H1 (cell line): ENCODE measurements around the gene ISCA2. TPM values are rescaled to one million over a fixed set of nuclear protein-coding genes. Genes with fewer than 3 reads are reported as not detected.
A peak's percentile ranks its signal among the peaks of the same experiment; 100 is the strongest.

ENCODE experiments used
- CTCF ChIA-PET: fragments of 300-600 bp; sonication (Branson Sonifier 250); formaldehyde crosslinking; loops from one replicate; lab custom pipeline; 2021; ENCODE audit not compliant: partially characterized antibody; lab: Charles Lee
- POLR2A ChIA-PET: fragments of 300-600 bp; sonication (Branson Sonifier 250); formaldehyde crosslinking; loops from one replicate; lab custom pipeline; 2021; ENCODE audit warnings: inconsistent platforms; ENCODE audit not compliant: partially characterized antibody; lab: Charles Lee
- DNase-seq, 2 experiments: peaks; one replicate each; pipeline versions ENCODE4 v3.0.0 to v3.0.0-alpha.2; 2010 to 2022; ENCODE audit warnings: low spot score in 2 of 2, low read depth in 1 of 2, mixed read lengths in 1 of 2
- FAIRE-seq: peaks from 2 replicates; lab custom pipeline; 2011; peaks lifted over from hg19 to GRCh38; lab: Jason Lieb, UNC
- H2AFZ ChIP-seq: 2 replicates; pipeline ENCODE4 v1.8.1; 2012; ENCODE audit warnings: low read length, inconsistent platforms
- H2AK5ac ChIP-seq: 2 replicates; pipeline ENCODE4 v1.6.1; 2013; ENCODE audit warnings: low read depth, low read length
- H2BK120ac ChIP-seq: replicated peaks from 2 replicates; pipeline ENCODE3; 2013; ENCODE audit warnings: low read depth, low read length, inconsistent platforms
- H2BK12ac ChIP-seq: 2 replicates; pipeline ENCODE4 v1.6.1; 2013; ENCODE audit warnings: low read depth, low read length
- H2BK15ac ChIP-seq: 2 replicates; pipeline ENCODE4 v1.6.1; 2013; ENCODE audit warnings: low read length
- H2BK20ac ChIP-seq: 2 replicates; pipeline ENCODE4 v1.6.1; 2013; ENCODE audit warnings: low read length
- H2BK5ac ChIP-seq: 2 replicates; pipeline ENCODE4 v1.6.1; 2013; ENCODE audit warnings: low read depth, low read length
- H3K14ac ChIP-seq: 2 replicates; pipeline ENCODE4 v1.6.1; 2013; ENCODE audit warnings: inconsistent platforms; ENCODE audit not compliant: insufficient read length
- H3K18ac ChIP-seq: 2 replicates; pipeline ENCODE4 v1.6.1; 2013; ENCODE audit warnings: low read length; ENCODE audit errors: extremely low read depth
- H3K23ac ChIP-seq: 2 replicates; pipeline ENCODE4 v1.6.1; 2013; ENCODE audit warnings: inconsistent platforms; ENCODE audit not compliant: insufficient read length
- H3K23me2 ChIP-seq: 2 replicates; pipeline ENCODE4 v1.6.1; 2013; ENCODE audit warnings: low read depth, low read length
- H3K27ac ChIP-seq: 2 replicates; pipeline ENCODE4 v1.6.1; 2011; ENCODE audit warnings: low read depth, low read length, inconsistent platforms
- H3K27me3 ChIP-seq, 4 experiments: replicated peaks in 1 of 4; 1 replicate in 1 of 4; 2 replicates in 3 of 4; pipeline versions ENCODE4 v1.6.1 to v1.8.1; 2011 to 2013; ENCODE audit warnings: low read length in 3 of 4, mild to moderate bottlenecking in 3 of 4, inconsistent platforms in 2 of 4, mixed read lengths in 2 of 4, moderate library complexity in 1 of 4; ENCODE audit not compliant: control insufficient read depth in 3 of 4, insufficient read depth in 3 of 4; ENCODE audit errors: extremely low read depth in 1 of 4
- H3K36me3 ChIP-seq, 4 experiments: 2 replicates each; pipeline versions ENCODE4 v1.6.1 to v1.8.1; 2011 to 2013; ENCODE audit warnings: mild to moderate bottlenecking in 4 of 4, low read length in 3 of 4, moderate library complexity in 2 of 4, control low read depth in 1 of 4, inconsistent platforms in 1 of 4; ENCODE audit not compliant: insufficient read depth in 4 of 4, control insufficient read depth in 2 of 4
- H3K4ac ChIP-seq: replicated peaks from 2 replicates; pipeline ENCODE3; 2013; ENCODE audit warnings: low read length, low read depth, mixed read lengths, inconsistent platforms; ENCODE audit not compliant: insufficient read length
- H3K4me1 ChIP-seq, 4 experiments: replicated peaks in 1 of 4; 1 replicate in 1 of 4; 2 replicates in 3 of 4; pipeline versions ENCODE4 v1.6.1 to v1.8.1; 2011 to 2013; ENCODE audit warnings: low read length in 3 of 4, inconsistent platforms in 2 of 4, mixed read lengths in 1 of 4; ENCODE audit not compliant: insufficient read depth in 4 of 4, control insufficient read depth in 3 of 4
- H3K4me2 ChIP-seq, 2 experiments: 2 replicates each; pipeline versions ENCODE4 v1.6.1 to v1.8.1; 2011 to 2013; ENCODE audit warnings: low read depth in 2 of 2, low read length in 2 of 2, control low read depth in 1 of 2, inconsistent platforms in 1 of 2, mild to moderate bottlenecking in 1 of 2; ENCODE audit not compliant: insufficient read depth in 1 of 2
- H3K4me3 ChIP-seq, 4 experiments: fragments of 200-600, 300-600 bp in 1 of 4; sonication (generic), shearing (Covaris generic), sonication (Bioruptor Twin) in 1 of 4; 2 replicates each; pipeline versions ENCODE4 v1.5.1 to v1.8.1; 2011 to 2016; ENCODE audit warnings: low read length in 4 of 4, low read depth in 3 of 4, control low read depth in 2 of 4, inconsistent platforms in 2 of 4, mild to moderate bottlenecking in 2 of 4, mixed read lengths in 1 of 4, moderate library complexity in 1 of 4; ENCODE audit not compliant: insufficient read depth in 2 of 4; ENCODE audit errors: extremely low read depth in 1 of 4
- H3K56ac ChIP-seq: replicated peaks from 2 replicates; pipeline ENCODE3; 2013; ENCODE audit warnings: low read depth, mild to moderate bottlenecking, mixed read lengths, low read length, inconsistent platforms; ENCODE audit not compliant: insufficient read length
- H3K79me1 ChIP-seq: 2 replicates; pipeline ENCODE4 v1.6.1; 2013; ENCODE audit warnings: low read depth, low read length, control low read depth
- H3K79me2 ChIP-seq, 2 experiments: 2 replicates each; pipeline versions ENCODE4 v1.6.1 to v1.8.1; 2012 to 2013; ENCODE audit warnings: low read length in 2 of 2, mild to moderate bottlenecking in 2 of 2, inconsistent platforms in 1 of 2; ENCODE audit not compliant: insufficient read depth in 2 of 2, control insufficient read depth in 1 of 2
- H3K9ac ChIP-seq, 4 experiments: replicated peaks in 1 of 4; 1 replicate in 1 of 4; 2 replicates in 3 of 4; pipeline versions ENCODE4 v1.6.1 to v1.8.1; 2011 to 2013; ENCODE audit warnings: low read depth in 3 of 4, low read length in 3 of 4, control low read depth in 2 of 4, mild to moderate bottlenecking in 2 of 4, moderate library complexity in 2 of 4, inconsistent platforms in 1 of 4; ENCODE audit errors: extremely low read depth in 1 of 4
- H3K9me3 ChIP-seq, 2 experiments: 2 replicates each; pipeline versions ENCODE4 v1.6.1 to v1.8.1; 2012 to 2013; ENCODE audit warnings: mild to moderate bottlenecking in 2 of 2, moderate library complexity in 2 of 2, control low read depth in 1 of 2, inconsistent platforms in 1 of 2, low read depth in 1 of 2, low read length in 1 of 2, mixed read lengths in 1 of 2; ENCODE audit not compliant: insufficient read depth in 2 of 2
- H4K20me1 ChIP-seq, 2 experiments: replicated peaks in 1 of 2; 2 replicates each; pipeline versions ENCODE3 to v1.8.1; 2011 to 2013; ENCODE audit warnings: inconsistent platforms in 2 of 2, low read length in 2 of 2, mild to moderate bottlenecking in 1 of 2; ENCODE audit not compliant: insufficient read depth in 2 of 2, control insufficient read depth in 1 of 2
- H4K5ac ChIP-seq: 2 replicates; pipeline ENCODE4 v1.6.1; 2013; ENCODE audit warnings: low read length, low read depth, mixed read lengths, inconsistent platforms; ENCODE audit not compliant: insufficient read length
- H4K8ac ChIP-seq: 2 replicates; pipeline ENCODE4 v1.8.0; 2013; ENCODE audit warnings: mild to moderate bottlenecking, moderate library complexity, low read length, inconsistent platforms; ENCODE audit not compliant: insufficient read depth; ENCODE audit errors: extremely low read depth
- H4K91ac ChIP-seq: replicated peaks from 2 replicates; pipeline ENCODE3; 2013; ENCODE audit warnings: low read length, mixed read lengths, inconsistent platforms; ENCODE audit not compliant: insufficient read length
- WGBS, 2 experiments: shearing (Covaris generic) in 1 of 2; methylation state at CpG; one replicate each; pipeline versions ENCODE4 v1.1.6 to v1.1.7; 2013 to 2015; ENCODE audit warnings: low lambda C conversion rate in 2 of 2, mixed read lengths in 2 of 2, inconsistent platforms in 1 of 2, low coverage in 1 of 2, missing lambda C conversion rate in 1 of 2; ENCODE audit not compliant: insufficient replicate concordance in 2 of 2, insufficient coverage in 1 of 2, insufficient read length in 1 of 2; ENCODE audit errors: extremely low coverage in 1 of 2, missing lambda C conversion rate in 1 of 2; 5-methylcytosine and 5-hydroxymethylcytosine counted together
- polyA plus RNA-seq, 7 experiments: library from polyadenylated mRNA; depleted of rRNA in 3 of 7; stranded (reverse) in 5 of 7; unstranded in 2 of 7; fragments of >200 nt in 5 of 7; fragments of 200-250 nt in 2 of 7; gene quantifications; 1 replicate in 5 of 7; 2 replicates in 1 of 7; 4 replicates in 1 of 7; pipeline versions ENCODE4 v1.2.1 to v1.2.3, GENCODE V29; 2011 to 2013; ENCODE audit warnings: missing spikeins in 2 of 7, mixed read lengths in 2 of 7
- total RNA-seq: library from RNA; stranded (reverse); fragmentation: NEBNext Ultra II Directional; extraction: Animal tissue kit (Norgen Biotek cat#: 25700); gene quantifications from 2 replicates; pipeline ENCODE4 v1.2.1, GENCODE V29; 2021

The ISCA2 gene
- total and polyA plus RNA-seq, 2 of the 8 experiments (the other 6 are each of a cell fraction or from before 2014, with no cell fraction given), result 43.5 to 78.6 TPM

- Histone ChIP-seq H2AFZ (no peak overlapping the region), H4K8ac (no peak overlapping the region), H2BK120ac (no peak overlapping the region), H3K23ac (no peak overlapping the region), H4K91ac (no peak overlapping the region), H3K9ac (no peak overlapping the region), H3K4me3 (no peak overlapping the region), H3K27me3 (no peaks in the 10 kb centered on the region), H3K9me3 (no peaks in the 10 kb centered on the region), H2AK5ac (no peak overlapping the region), H3K4me1 (peaks cover 0 to 3% (median 1%) of the 10 kb centered on the region in 4 experiments; a peak in 5 of 7 replicates), H3K14ac (no peak overlapping the region), H2BK20ac (no peak overlapping the region), H3K18ac (no peak overlapping the region), H3K4me2 (no peak overlapping the region), H3K79me1 (no peaks in the 10 kb centered on the region), H2BK15ac (no peak overlapping the region), H3K36me3 (no peaks in the 10 kb centered on the region), H3K23me2 (no peaks in the 10 kb centered on the region), H3K56ac (no peak overlapping the region), H4K20me1 (no peaks in the 10 kb centered on the region), H3K27ac (no peak overlapping the region), H4K5ac (no peak overlapping the region), H3K79me2 (no peaks in the 10 kb centered on the region), H2BK5ac (no peak overlapping the region), H2BK12ac (no peak overlapping the region), H3K4ac (no peak overlapping the region)
- WGBS, 2 experiments, result 91% methylated on average over 5 of the region's 5 CpGs; no CpG with 5 or more reads in 1 of the 2 experiments
- DNase-seq (peak in 1 of 2 experiments; percentile 1), FAIRE-seq (no peak)
- ChIA-PET POLR2A (interaction anchor here (0.6 to 1.3 kb wide), 6 partner anchors 13 to 114 kb away, joined by 3 to 4 read pairs (median 3); no protein-coding TSS in a partner anchor), CTCF (interaction anchor here (0.5 to 18.2 kb wide), 9 partner anchors 14 to 1410 kb away, joined by 3 to 181 read pairs (median 3); no protein-coding TSS in a partner anchor)
These were observed 29.9 kb upstream of the ISCA2 start for GRCh38 chr14:74463697-74464096.
